Measurements from ENCODE around the gene IMPA2. TPM values are rescaled to one million over a fixed set of nuclear protein-coding genes. Genes with fewer than 3 reads are reported as not detected.
A peak's percentile ranks its signal among the peaks of the same experiment; 100 is the strongest.

Gene IMPA2
- polyA plus RNA-seq, 1 donor (not counting 4 experiments of a cell fraction or from before 2014, with no cell fraction given), result 17.6 TPM

DNA sequence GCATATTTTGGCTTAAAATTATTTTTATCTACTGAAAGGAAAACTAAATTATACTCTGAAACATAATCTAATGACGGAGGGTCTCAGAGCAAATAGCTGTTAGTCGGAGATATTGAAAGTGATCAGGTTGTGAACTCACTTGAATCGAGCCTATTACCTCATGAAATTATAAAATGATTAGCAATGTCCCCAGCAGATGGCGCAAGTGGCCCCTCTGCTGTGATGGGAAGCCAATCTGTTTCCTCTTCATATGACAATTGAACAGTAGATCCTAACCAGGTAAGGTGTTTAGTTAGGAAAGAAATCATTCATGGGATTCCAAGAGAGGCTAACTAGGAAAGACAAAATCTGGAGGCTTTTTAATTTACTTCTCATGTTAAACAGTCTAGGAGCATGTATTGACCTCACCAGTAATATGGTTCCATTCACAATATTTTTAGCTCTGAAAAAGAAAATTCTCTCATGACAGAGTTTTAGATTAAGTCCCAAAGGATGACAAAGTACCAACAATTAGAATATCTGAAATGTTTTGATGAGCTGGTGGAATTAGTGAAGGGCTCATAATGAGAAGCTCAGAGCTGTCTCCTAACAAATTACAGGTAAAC, 43.3 kb upstream of the IMPA2 start:
- dilution Hi-C loops (cut with MboI; ENCODE audit: extremely low pct_ligation_motif_present, low sequenced_read_pairs), result no loop called here
- FAIRE-seq (peak; percentile 68), DNase-seq (ENCODE audit: low read depth, low spot score) (no peak)
- H3K27me3 ChIP-seq (ENCODE audit: control insufficient read depth, extremely low read depth, insufficient read depth, low read length), result no peaks in the 10 kb centered on the region
- H3K27ac ChIP-seq (ENCODE audit: control insufficient read depth, insufficient read depth, low read length), result no peak overlapping the region
- no peak for TF ChIP-seq EZH2 (IDR thresholded peaks at IDR 0.05; ENCODE audit: low read length)
- TF ChIP-seq, protein P1, sequence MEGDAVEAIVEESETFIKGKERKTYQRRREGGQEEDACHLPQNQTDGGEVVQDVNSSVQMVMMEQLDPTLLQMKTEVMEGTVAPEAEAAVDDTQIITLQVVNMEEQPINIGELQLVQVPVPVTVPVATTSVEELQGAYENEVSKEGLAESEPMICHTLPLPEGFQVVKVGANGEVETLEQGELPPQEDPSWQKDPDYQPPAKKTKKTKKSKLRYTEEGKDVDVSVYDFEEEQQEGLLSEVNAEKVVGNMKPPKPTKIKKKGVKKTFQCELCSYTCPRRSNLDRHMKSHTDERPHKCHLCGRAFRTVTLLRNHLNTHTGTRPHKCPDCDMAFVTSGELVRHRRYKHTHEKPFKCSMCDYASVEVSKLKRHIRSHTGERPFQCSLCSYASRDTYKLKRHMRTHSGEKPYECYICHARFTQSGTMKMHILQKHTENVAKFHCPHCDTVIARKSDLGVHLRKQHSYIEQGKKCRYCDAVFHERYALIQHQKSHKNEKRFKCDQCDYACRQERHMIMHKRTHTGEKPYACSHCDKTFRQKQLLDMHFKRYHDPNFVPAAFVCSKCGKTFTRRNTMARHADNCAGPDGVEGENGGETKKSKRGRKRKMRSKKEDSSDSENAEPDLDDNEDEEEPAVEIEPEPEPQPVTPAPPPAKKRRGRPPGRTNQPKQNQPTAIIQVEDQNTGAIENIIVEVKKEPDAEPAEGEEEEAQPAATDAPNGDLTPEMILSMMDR (optimal IDR thresholded peaks at IDR 0.05 in 1 of 3, IDR thresholded peaks at IDR 0.05 in 1 of 3, conservative IDR thresholded peaks at IDR 0.05 in 1 of 3; ENCODE audit: extremely low read depth in 1 of 3, insufficient read depth in 2 of 3, low read length in 3 of 3), result peak; percentile 63 to 83 (median 70)
- no peaks in the 10 kb centered on the region for H3K36me3 ChIP-seq (ENCODE audit: control insufficient read depth in 2 of 2, extremely low read depth in 1 of 2, insufficient read depth in 2 of 2, low read length in 2 of 2)
- no peak overlapping the region for H3K4me2 ChIP-seq (ENCODE audit: control insufficient read depth, extremely low read depth, insufficient read depth, low read depth, low read length)
- no peak overlapping the region for H3K9ac ChIP-seq (ENCODE audit: control insufficient read depth, extremely low read depth, insufficient read depth, low read length)
- no peak overlapping the region for H2AFZ ChIP-seq (ENCODE audit: control insufficient read depth, low read length)
- H3K79me2 ChIP-seq (ENCODE audit: control insufficient read depth, insufficient read depth, low read length), result no peaks in the 10 kb centered on the region
- no peak overlapping the region for H3K4me3 ChIP-seq (ENCODE audit: control insufficient read depth in 2 of 3, extremely low read depth in 1 of 3, insufficient read depth in 2 of 3, low read depth in 1 of 3, low read length in 3 of 3)
- no peaks in the 10 kb centered on the region for H3K9me3 ChIP-seq (ENCODE audit: control insufficient read depth, low read depth, low read length)
- H3K4me1 ChIP-seq (ENCODE audit: control insufficient read depth, extremely low read depth, insufficient read depth, low read length), result no peaks in the 10 kb centered on the region
- H3K9me1 ChIP-seq (ENCODE audit: control insufficient read depth, extremely low read depth, insufficient read depth, low read length), result no peaks in the 10 kb centered on the region
- H4K20me1 ChIP-seq (ENCODE audit: control insufficient read depth, extremely low read depth, insufficient read depth, low read length), result no peaks in the 10 kb centered on the region

DNA sequence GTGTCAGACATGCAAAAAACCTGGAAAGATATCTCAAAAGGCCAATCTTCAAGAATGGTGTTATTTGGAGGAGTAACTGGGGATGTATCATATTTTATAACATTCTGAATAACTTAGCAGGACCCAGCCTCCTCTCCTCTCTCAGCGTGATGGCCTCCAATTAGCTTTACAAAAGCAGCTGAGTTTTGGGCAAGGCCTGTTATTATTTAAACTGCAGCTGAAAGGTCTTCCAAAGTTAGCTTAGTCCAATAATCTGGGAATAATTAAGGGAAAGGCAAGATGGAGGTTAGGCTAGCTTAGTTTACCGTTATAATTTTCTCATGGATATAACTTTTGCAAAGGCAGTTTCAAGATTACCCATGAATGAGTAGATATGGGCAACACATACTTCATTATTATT, 40.4 kb upstream of the IMPA2 start:
- Histone ChIP-seq H2AFZ (ENCODE audit: control insufficient read depth, low read length) (no peak overlapping the region), H3K9ac (ENCODE audit: control insufficient read depth, extremely low read depth, insufficient read depth, low read length) (no peak overlapping the region), H3K27ac (ENCODE audit: control insufficient read depth, insufficient read depth, low read length) (no peak overlapping the region), H3K4me3 (ENCODE audit: control insufficient read depth in 2 of 3, extremely low read depth in 1 of 3, insufficient read depth in 2 of 3, low read depth in 1 of 3, low read length in 3 of 3) (no peak overlapping the region), H3K36me3 (ENCODE audit: control insufficient read depth in 2 of 2, extremely low read depth in 1 of 2, insufficient read depth in 2 of 2, low read length in 2 of 2) (no peaks in the 10 kb centered on the region), H3K27me3 (ENCODE audit: control insufficient read depth, extremely low read depth, insufficient read depth, low read length) (no peaks in the 10 kb centered on the region), H3K79me2 (ENCODE audit: control insufficient read depth, insufficient read depth, low read length) (no peaks in the 10 kb centered on the region), H3K9me3 (ENCODE audit: control insufficient read depth, low read depth, low read length) (no peaks in the 10 kb centered on the region), H3K4me1 (ENCODE audit: control insufficient read depth, extremely low read depth, insufficient read depth, low read length) (peaks cover 9% of the 10 kb centered on the region), H3K9me1 (ENCODE audit: control insufficient read depth, extremely low read depth, insufficient read depth, low read length) (no peaks in the 10 kb centered on the region), H3K4me2 (ENCODE audit: control insufficient read depth, extremely low read depth, insufficient read depth, low read depth, low read length) (no peak overlapping the region), H4K20me1 (ENCODE audit: control insufficient read depth, extremely low read depth, insufficient read depth, low read length) (no peaks in the 10 kb centered on the region)
- dilution Hi-C loops (cut with MboI; ENCODE audit: extremely low pct_ligation_motif_present, low sequenced_read_pairs), result no loop called here
- FAIRE-seq (no peak), DNase-seq (ENCODE audit: low read depth, low spot score) (no peak)
- TF ChIP-seq, protein P1 (optimal IDR thresholded peaks at IDR 0.05 in 1 of 3, IDR thresholded peaks at IDR 0.05 in 1 of 3, conservative IDR thresholded peaks at IDR 0.05 in 1 of 3; ENCODE audit: extremely low read depth in 1 of 3, insufficient read depth in 2 of 3, low read length in 3 of 3), result no peak
- no peak for TF ChIP-seq EZH2 (IDR thresholded peaks at IDR 0.05; ENCODE audit: low read length)

Data from keratinocyte (primary cell).